HCT116 (cell line): Measurements from ENCODE around the gene EIF3F. TPM values are rescaled to one million over a fixed set of nuclear protein-coding genes. Genes with fewer than 3 reads are reported as not detected.

Source experiments
- ATAC-seq: fragments of 200-7000 bp; cut with Tn5 transposase; 2 replicates; pipeline ENCODE4 v1.9.1; 2020; ENCODE audit warnings: mild to moderate bottlenecking, moderate library complexity
- BruUV-seq: library from RNA; stranded (reverse); fragments of 400-500 nt; replicated peaks from 2 replicates; lab custom pipeline; 2021; lab: Mats Ljungman, UMichigan
- CTCF ChIA-PET: fragments of 300-600 bp; sonication (Branson Sonifier 250); formaldehyde crosslinking; loops from one replicate; lab custom pipeline; 2021; ENCODE audit warnings: antibody characterized with exemption; lab: Charles Lee
- POLR2A ChIA-PET: fragments of 300-600, 350-600 bp; sonication (Branson Sonifier 250); formaldehyde crosslinking; loops from one replicate; lab custom pipeline; 2021; ENCODE audit warnings: antibody characterized with exemption; lab: Charles Lee
- RAD21 ChIA-PET, 2 experiments: fragments of 300-600 bp; sonication (Branson Sonifier 250); formaldehyde crosslinking; loops; one replicate each; lab custom pipeline; 2023; ENCODE audit warnings: low total read pairs in 2 of 2; ENCODE audit not compliant: uncharacterized antibody in 2 of 2, unreplicated experiment in 2 of 2, low non-redundant PET in 1 of 2; lab: Charles Lee
- DNase-seq: peaks from one replicate; pipeline ENCODE4 v3.0.0-alpha.2; 2010; ENCODE audit warnings: low read depth, low spot score
- H2AFZ ChIP-seq: fragments of 200-600 bp; shearing (Covaris generic), sonication (generic); 2 replicates; pipeline ENCODE4 v1.6.1; 2017; ENCODE audit warnings: low read depth, mixed run types, mixed read lengths, antibody characterized with exemption, low read length; ENCODE audit not compliant: poor library complexity, severe bottlenecking
- H3K27ac ChIP-seq: 2 replicates; pipeline ENCODE4 v1.5.1; 2012; ENCODE audit warnings: low read depth, low read length
- H3K27me3 ChIP-seq: fragments of 200-600 bp; sonication (generic); 2 replicates; pipeline ENCODE4 v1.6.1; 2016; ENCODE audit warnings: mixed run types, low read length, mixed read lengths; ENCODE audit not compliant: insufficient read depth
- H3K36me3 ChIP-seq, 2 experiments: fragments of 200-500 bp in 1 of 2; fragments of 200-600 bp in 1 of 2; sonication (Bioruptor generic) in 1 of 2; sonication (generic) in 1 of 2; 2 replicates each; pipeline versions ENCODE4 v1.5.1 to v1.6.1; 2014 to 2016; ENCODE audit warnings: low read length in 2 of 2, inconsistent platforms in 1 of 2, mixed read lengths in 1 of 2, mixed run types in 1 of 2; ENCODE audit not compliant: insufficient read depth in 2 of 2, control insufficient read depth in 1 of 2
- H3K4me1 ChIP-seq, 2 experiments: fragments of 200-600 bp in 1 of 2; sonication (generic) in 1 of 2; 2 replicates each; pipeline versions ENCODE4 v1.5.1 to v1.6.1; 2012 to 2017; ENCODE audit warnings: low read length in 2 of 2, inconsistent platforms in 1 of 2, mild to moderate bottlenecking in 1 of 2, mixed read lengths in 1 of 2, mixed run types in 1 of 2, moderate library complexity in 1 of 2; ENCODE audit not compliant: insufficient read depth in 2 of 2, control insufficient read depth in 1 of 2
- H3K4me2 ChIP-seq: fragments of 200-600 bp; sonication (generic); 2 replicates; pipeline ENCODE4 v1.6.1; 2017; ENCODE audit warnings: mixed run types, low read length, mixed read lengths
- H3K4me3 ChIP-seq, 2 experiments: fragments of 200-600 bp in 1 of 2; sonication (generic) in 1 of 2; replicated peaks in 1 of 2; 2 replicates each; pipeline ENCODE4 v1.5.1; 2011 to 2016; ENCODE audit warnings: low read length in 2 of 2, control low read depth in 1 of 2, low read depth in 1 of 2, mild to moderate bottlenecking in 1 of 2, mixed read lengths in 1 of 2, mixed run types in 1 of 2
- H3K79me2 ChIP-seq: fragments of 200-600 bp; sonication (generic); 2 replicates; pipeline ENCODE4 v1.6.1; 2017; ENCODE audit warnings: mild to moderate bottlenecking, mixed run types, low read length, moderate library complexity, mixed read lengths; ENCODE audit not compliant: insufficient read depth
- H3K9ac ChIP-seq: fragments of 200-600 bp; sonication (generic); 2 replicates; pipeline ENCODE4 v1.6.1; 2016; ENCODE audit warnings: low read length, mixed read lengths
- H3K9me2 ChIP-seq: fragments of 200-600 bp; sonication (generic), shearing (Covaris generic); 2 replicates; pipeline ENCODE4 v1.6.1; 2017; ENCODE audit warnings: mixed run types, mild to moderate bottlenecking, moderate library complexity; ENCODE audit not compliant: insufficient read depth
- H3K9me3 ChIP-seq, 2 experiments: fragments of 200-500 bp in 1 of 2; fragments of 200-600 bp in 1 of 2; sonication (Bioruptor generic) in 1 of 2; sonication (generic) in 1 of 2; 2 replicates each; pipeline ENCODE4 v1.6.1; 2014 to 2017; ENCODE audit warnings: low read length in 2 of 2, mixed read lengths in 2 of 2, inconsistent platforms in 1 of 2, low read depth in 1 of 2, mild to moderate bottlenecking in 1 of 2, mixed run types in 1 of 2, moderate library complexity in 1 of 2; ENCODE audit not compliant: control insufficient read depth in 1 of 2, insufficient read depth in 1 of 2
- H4K20me1 ChIP-seq: fragments of 200-600 bp; sonication (generic), shearing (Covaris generic); 2 replicates; pipeline ENCODE4 v1.6.1; 2017; ENCODE audit warnings: mixed run types, mild to moderate bottlenecking, moderate library complexity; ENCODE audit not compliant: insufficient read depth
- ATF3 ChIP-seq: IDR thresholded peaks from 2 replicates; pipeline ENCODE4 v1.6.1; 2012
- CEBPB ChIP-seq: IDR thresholded peaks from 2 replicates; pipeline ENCODE4 v1.6.1; 2012; ENCODE audit warnings: low read depth
- EGR1 ChIP-seq: IDR thresholded peaks from 2 replicates; pipeline ENCODE4 v1.6.1; 2012; ENCODE audit warnings: low read depth
- EZH2 ChIP-seq: fragments of 200-600 bp; sonication (generic); IDR thresholded peaks from 2 replicates; pipeline ENCODE4 v1.6.1; 2017; ENCODE audit warnings: antibody characterized with exemption, mixed run types
- FOSL1 ChIP-seq: IDR thresholded peaks from 2 replicates; pipeline ENCODE4 v1.6.1; 2012; ENCODE audit warnings: low read depth
- MAX ChIP-seq: IDR thresholded peaks from 2 replicates; pipeline ENCODE4 v1.6.1; 2012
- POLR2A ChIP-seq: IDR thresholded peaks from 2 replicates; pipeline ENCODE4 v1.7.0; 2011; ENCODE audit warnings: borderline replicate concordance; ENCODE audit not compliant: insufficient read depth, insufficient read length; ENCODE audit errors: extremely low read depth
- POLR2AphosphoS5 ChIP-seq: IDR thresholded peaks from 2 replicates; pipeline ENCODE4 v1.6.1; 2011; ENCODE audit warnings: mild to moderate bottlenecking, low read depth, low read length, moderate library complexity
- REST ChIP-seq: IDR thresholded peaks from 2 replicates; pipeline ENCODE4 v1.6.1; 2012; ENCODE audit warnings: low read depth
- SP1 ChIP-seq: IDR thresholded peaks from 2 replicates; pipeline ENCODE4 v1.6.1; 2012; ENCODE audit warnings: low read depth
- TCF7L2 ChIP-seq: IDR thresholded peaks from 2 replicates; pipeline ENCODE4 v1.7.0; 2011; ENCODE audit warnings: borderline replicate concordance, inconsistent platforms; ENCODE audit not compliant: insufficient read depth, insufficient read length; ENCODE audit errors: extremely low read depth
- YY1 ChIP-seq: IDR thresholded peaks from 2 replicates; pipeline ENCODE4 v1.6.1; 2011; ENCODE audit warnings: low read length, low read depth, moderate library complexity, mild to moderate bottlenecking; ENCODE audit not compliant: insufficient replicate concordance; ENCODE audit errors: extremely low read depth
- ZBTB33 ChIP-seq: IDR thresholded peaks from 2 replicates; pipeline ENCODE4 v1.6.1; 2011; ENCODE audit warnings: mild to moderate bottlenecking, low read length, moderate library complexity; ENCODE audit not compliant: insufficient replicate concordance; ENCODE audit errors: extremely low read depth
- ZFX ChIP-seq: fragments of 450-650 bp; IDR thresholded peaks from 2 replicates; pipeline ENCODE4 v1.6.1; 2017
- ZNF274 ChIP-seq: fragments of 200-500 bp; sonication (Bioruptor generic); IDR thresholded peaks from 2 replicates; pipeline ENCODE4 v1.6.1; 2014; ENCODE audit warnings: mild to moderate bottlenecking, low read depth, low read length, inconsistent platforms
- intact Hi-C: fragments of 100-400 bp; cut with micrococcal nuclease; formaldehyde crosslinking; loops from 2 replicates; pipeline ENCODE4 v1.10.0; 2022
- total RNA-seq: library from RNA; stranded (reverse); gene quantifications from one replicate; pipeline ENCODE4 v1.2.1, GENCODE V29; 2021; ENCODE audit not compliant: unreplicated experiment

Gene EIF3F
- total RNA-seq, 1 experiment from 2014 or later = 313 TPM

- TF ChIP-seq ZBTB33 = no peak
- TF ChIP-seq CEBPB = no peak
- 0 out of 2 replicates have a peak, but pooled peaks have one; percentile 33 for TF ChIP-seq POLR2AphosphoS5
- TF ChIP-seq YY1 = peak; percentile 90
These were observed at the start of gene EIF3F (continued) for GRCh38 chr11:7986768-7987559.

GRCh38 chr11:7941146-7941545 lies 46.0 kb upstream of the EIF3F start:
- Histone ChIP-seq H3K4me1 (no peaks in the 10 kb centered on the region), H3K4me3 (no peak overlapping the region), H2AFZ (no peak overlapping the region), H3K9me3 (peaks cover 0 to 4% of the 10 kb centered on the region in 2 experiments; a peak in 1 of 4 replicates), H3K9ac (no peak overlapping the region), H3K9me2 (no peaks in the 10 kb centered on the region), H3K79me2 (no peaks in the 10 kb centered on the region), H3K36me3 (no peaks in the 10 kb centered on the region), H3K4me2 (no peak overlapping the region), H3K27me3 (peaks cover 7% of the 10 kb centered on the region; the same call in 1 of the 2 replicates), H4K20me1 (no peaks in the 10 kb centered on the region), H3K27ac (no peak overlapping the region)
- DNase-seq (no peak), ATAC-seq (no peak)
- TF ChIP-seq REST = no peak
- no peak for TF ChIP-seq POLR2A
- TF ChIP-seq ATF3 = no peak
- TF ChIP-seq EGR1 = no peak
- TF ChIP-seq EZH2 = no peak
- no peak for TF ChIP-seq MAX
- no peak for TF ChIP-seq FOSL1
- TF ChIP-seq ZNF274 = no peak
- TF ChIP-seq CEBPB = no peak
- TF ChIP-seq SP1 = no peak
- TF ChIP-seq ZFX = no peak
- no peak for TF ChIP-seq TCF7L2
- ChIA-PET POLR2A (no interaction called here), CTCF (no interaction called here), RAD21 (no interaction called here)
- intact Hi-C loops = no loop called here
- no TSS peak for BruUV-seq
